K562 (cell line): ENCODE measurements around the gene IGF2BP1. TPM values are rescaled to one million over a fixed set of nuclear protein-coding genes. Genes with fewer than 3 reads are reported as not detected.

ENCODE experiments used
- E2F6 ChIP-seq, 2 experiments: IDR thresholded peaks; 2 replicates each; pipeline ENCODE4 v1.6.1; 2011; ENCODE audit warnings: borderline replicate concordance in 1 of 2, control low read depth in 1 of 2, low read depth in 1 of 2, low read length in 1 of 2, mild to moderate bottlenecking in 1 of 2, mixed read lengths in 1 of 2, moderate library complexity in 1 of 2; ENCODE audit not compliant: insufficient read depth in 1 of 2, insufficient read length in 1 of 2, poor library complexity in 1 of 2, severe bottlenecking in 1 of 2; ENCODE audit errors: extremely low read depth in 1 of 2
- GTF2A2 ChIP-seq: IDR thresholded peaks from 2 replicates; pipeline ENCODE4 v1.6.1; 2016; ENCODE audit warnings: mild to moderate bottlenecking, missing genetic modification characterization, missing compliant biosample characterization
- HOXB6 ChIP-seq: fragments of 250-450 bp; sonication (Bioruptor Pico); IDR thresholded peaks from 2 replicates; pipeline ENCODE4 v1.5.1; 2022; ENCODE audit warnings: mild to moderate bottlenecking, borderline replicate concordance
- JUN ChIP-seq, 2 experiments: sonication (generic) in 1 of 2; formaldehyde crosslinking in 1 of 2; IDR thresholded peaks; 2 replicates each; pipeline versions ENCODE4 v1.6.1 to v1.8.0; 2012 to 2022; ENCODE audit warnings: borderline replicate concordance in 2 of 2, mild to moderate bottlenecking in 2 of 2, improper control_type of control experiment in 1 of 2, low read depth in 1 of 2, low read length in 1 of 2, missing genetic modification reagents in 1 of 2
- MAZ ChIP-seq, 2 experiments: fragments of 450-650 bp in 1 of 2; sonication (generic) in 1 of 2; formaldehyde crosslinking; IDR thresholded peaks in 1 of 2; conservative IDR thresholded peaks in 1 of 2; 2 replicates each; pipeline versions ENCODE4 v1.4.0 to v1.5.0; 2020; ENCODE audit warnings: mild to moderate bottlenecking in 1 of 2, missing genetic modification reagents in 1 of 2
- MCM7 ChIP-seq, 2 experiments: fragments of 450-650 bp; IDR thresholded peaks; 2 replicates each; pipeline ENCODE4 v1.6.1; 2016 to 2018
- NCOR1 ChIP-seq: fragments of 450-650 bp; IDR thresholded peaks from 2 replicates; pipeline ENCODE4 v1.6.1; 2016; ENCODE audit warnings: mild to moderate bottlenecking, moderate library complexity
- RAD21 ChIP-seq, 2 experiments: fragments of 250-450 bp in 1 of 2; fragments of 450-650 bp in 1 of 2; sonication (Bioruptor Pico) in 1 of 2; formaldehyde crosslinking in 1 of 2; IDR thresholded peaks in 1 of 2; conservative IDR thresholded peaks in 1 of 2; 2 replicates each; pipeline versions ENCODE4 v1.4.0 to v1.8.0; 2020 to 2022; ENCODE audit warnings: mild to moderate bottlenecking in 2 of 2, moderate library complexity in 1 of 2
- RBM15 ChIP-seq: fragments of 200-400 bp; formaldehyde crosslinking; IDR thresholded peaks from 2 replicates; pipeline ENCODE4 v1.6.1; 2018; ENCODE audit warnings: mild to moderate bottlenecking, low read length, moderate library complexity; ENCODE audit not compliant: insufficient read depth
- STAT5A ChIP-seq: IDR thresholded peaks from 2 replicates; pipeline ENCODE4 v1.6.1; 2012; ENCODE audit warnings: low read length, inconsistent platforms, borderline replicate concordance
- TAF1 ChIP-seq: IDR thresholded peaks from 2 replicates; pipeline ENCODE4 v1.6.1; 2011; ENCODE audit warnings: mild to moderate bottlenecking, low read length, moderate library complexity; ENCODE audit not compliant: insufficient read depth, control insufficient read depth, severe bottlenecking; ENCODE audit errors: extremely low read depth
- USF1 ChIP-seq: sonication (generic); formaldehyde crosslinking; IDR thresholded peaks from 2 replicates; pipeline ENCODE4 v1.9.0; 2022; ENCODE audit warnings: mild to moderate bottlenecking, missing genetic modification reagents
- ZKSCAN3 ChIP-seq: fragments of 250-450 bp; sonication (Bioruptor Pico); IDR thresholded peaks from 2 replicates; pipeline ENCODE4 v1.4.0; 2020
- ZNF644 ChIP-seq: fragments of 200-800 bp; sonication (Bioruptor generic); IDR thresholded peaks from 2 replicates; pipeline ENCODE4 v1.6.1; 2016; ENCODE audit warnings: low read depth, missing genetic modification characterization, missing compliant biosample characterization
- polyA plus RNA-seq, 8 experiments: library from polyadenylated mRNA; depleted of rRNA in 4 of 8; stranded (reverse) in 5 of 8; unstranded in 3 of 8; fragments of >200 nt; fragmentation: Nextera tagmentation in 2 of 8; fragmentation: Illumina TruSeq in 1 of 8; extraction: Ambion mirVana in 2 of 8; extraction: Trizol in 1 of 8; gene quantifications; 2 replicates each; pipeline versions ENCODE4 v1.2.1 to v1.2.3, GENCODE V29; 2011 to 2014; ENCODE audit warnings: inconsistent platforms in 1 of 8, missing spikeins in 1 of 8
- total RNA-seq, 7 experiments: library from RNA; depleted of rRNA in 6 of 7; stranded (reverse); fragments of >200 nt in 6 of 7; fragmentation: Illumina TruSeq in 2 of 7; extraction: Trizol in 2 of 7; gene quantifications; 2 replicates each; pipeline versions ENCODE4 v1.2.1 to v1.2.3, GENCODE V29; 2011 to 2021; ENCODE audit warnings: low replicate concordance in 1 of 7
- TF ChIP-seq, protein P1 (sequence below): sonication (generic); formaldehyde crosslinking; IDR thresholded peaks from 2 replicates; pipeline ENCODE4 v1.8.0; 2022; ENCODE audit warnings: mild to moderate bottlenecking, missing genetic modification reagents, borderline replicate concordance
- TF ChIP-seq, protein P2 (sequence below): fragments of 150-350 bp; IDR thresholded peaks from 2 replicates; pipeline ENCODE4 v1.6.1; 2014; ENCODE audit warnings: low read depth, mild to moderate bottlenecking, low read length, borderline replicate concordance

IGF2BP1 gene
- total and polyA plus RNA-seq, 9 of the 15 experiments (the other 6 are each of a cell fraction or from before 2014, with no cell fraction given): 13.0 to 318 (median 53.6) TPM

- no peak for TF ChIP-seq E2F6 (IDR thresholded peaks at IDR 0.05; ENCODE audit: borderline replicate concordance in 1 of 2, extremely low read depth in 1 of 2, insufficient read depth in 1 of 2, insufficient read length in 1 of 2, low read depth in 1 of 2, low read length in 1 of 2, poor library complexity in 1 of 2, severe bottlenecking in 1 of 2)
- TF ChIP-seq HOXB6 (CRISPR knock-in tag): no peak
- no peak for TF ChIP-seq JUN (IDR thresholded peaks at IDR 0.05; ENCODE audit: borderline replicate concordance, low read depth, low read length)
- TF ChIP-seq JUN (CRISPR knock-in tag; IDR thresholded peaks at IDR 0.05; ENCODE audit: borderline replicate concordance): no peak
- TF ChIP-seq TAF1: no peak
- no peak for TF ChIP-seq USF1
- no peak for TF ChIP-seq NCOR1
- peak; percentile 96 for TF ChIP-seq ZNF644 (tag)
- TF ChIP-seq MCM7 (IDR thresholded peaks at IDR 0.05): no peak
- TF ChIP-seq, protein P1, sequence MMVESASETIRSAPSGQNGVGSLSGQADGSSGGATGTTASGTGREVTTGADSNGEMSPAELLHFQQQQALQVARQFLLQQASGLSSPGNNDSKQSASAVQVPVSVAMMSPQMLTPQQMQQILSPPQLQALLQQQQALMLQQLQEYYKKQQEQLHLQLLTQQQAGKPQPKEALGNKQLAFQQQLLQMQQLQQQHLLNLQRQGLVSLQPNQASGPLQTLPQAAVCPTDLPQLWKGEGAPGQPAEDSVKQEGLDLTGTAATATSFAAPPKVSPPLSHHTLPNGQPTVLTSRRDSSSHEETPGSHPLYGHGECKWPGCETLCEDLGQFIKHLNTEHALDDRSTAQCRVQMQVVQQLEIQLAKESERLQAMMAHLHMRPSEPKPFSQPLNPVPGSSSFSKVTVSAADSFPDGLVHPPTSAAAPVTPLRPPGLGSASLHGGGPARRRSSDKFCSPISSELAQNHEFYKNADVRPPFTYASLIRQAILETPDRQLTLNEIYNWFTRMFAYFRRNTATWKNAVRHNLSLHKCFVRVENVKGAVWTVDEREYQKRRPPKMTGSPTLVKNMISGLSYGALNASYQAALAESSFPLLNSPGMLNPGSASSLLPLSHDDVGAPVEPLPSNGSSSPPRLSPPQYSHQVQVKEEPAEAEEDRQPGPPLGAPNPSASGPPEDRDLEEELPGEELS: no peak
- no peak for TF ChIP-seq ZKSCAN3 (CRISPR knock-in tag)
- TF ChIP-seq MAZ (CRISPR knock-in tag; conservative IDR thresholded peaks at IDR 0.05 in 1 of 2, IDR thresholded peaks at IDR 0.05 in 1 of 2): peak in 1 of 2 experiments; percentile 88; a peak in 2 of 4 replicates
- TF ChIP-seq RBM15: no peak
- no peak for TF ChIP-seq RAD21 (CRISPR knock-in tag; conservative IDR thresholded peaks at IDR 0.05 in 1 of 2, IDR thresholded peaks at IDR 0.05 in 1 of 2)
- TF ChIP-seq STAT5A: peak; percentile 29; the same call in 1 of the 2 replicates
- TF ChIP-seq, protein P2, sequence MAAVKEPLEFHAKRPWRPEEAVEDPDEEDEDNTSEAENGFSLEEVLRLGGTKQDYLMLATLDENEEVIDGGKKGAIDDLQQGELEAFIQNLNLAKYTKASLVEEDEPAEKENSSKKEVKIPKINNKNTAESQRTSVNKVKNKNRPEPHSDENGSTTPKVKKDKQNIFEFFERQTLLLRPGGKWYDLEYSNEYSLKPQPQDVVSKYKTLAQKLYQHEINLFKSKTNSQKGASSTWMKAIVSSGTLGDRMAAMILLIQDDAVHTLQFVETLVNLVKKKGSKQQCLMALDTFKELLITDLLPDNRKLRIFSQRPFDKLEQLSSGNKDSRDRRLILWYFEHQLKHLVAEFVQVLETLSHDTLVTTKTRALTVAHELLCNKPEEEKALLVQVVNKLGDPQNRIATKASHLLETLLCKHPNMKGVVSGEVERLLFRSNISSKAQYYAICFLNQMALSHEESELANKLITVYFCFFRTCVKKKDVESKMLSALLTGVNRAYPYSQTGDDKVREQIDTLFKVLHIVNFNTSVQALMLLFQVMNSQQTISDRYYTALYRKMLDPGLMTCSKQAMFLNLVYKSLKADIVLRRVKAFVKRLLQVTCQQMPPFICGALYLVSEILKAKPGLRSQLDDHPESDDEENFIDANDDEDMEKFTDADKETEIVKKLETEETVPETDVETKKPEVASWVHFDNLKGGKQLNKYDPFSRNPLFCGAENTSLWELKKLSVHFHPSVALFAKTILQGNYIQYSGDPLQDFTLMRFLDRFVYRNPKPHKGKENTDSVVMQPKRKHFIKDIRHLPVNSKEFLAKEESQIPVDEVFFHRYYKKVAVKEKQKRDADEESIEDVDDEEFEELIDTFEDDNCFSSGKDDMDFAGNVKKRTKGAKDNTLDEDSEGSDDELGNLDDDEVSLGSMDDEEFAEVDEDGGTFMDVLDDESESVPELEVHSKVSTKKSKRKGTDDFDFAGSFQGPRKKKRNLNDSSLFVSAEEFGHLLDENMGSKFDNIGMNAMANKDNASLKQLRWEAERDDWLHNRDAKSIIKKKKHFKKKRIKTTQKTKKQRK: no peak
- TF ChIP-seq GTF2A2 (tag): peak; percentile 89
Observed at GRCh38 chr17:49076573-49077384, 79.6 kb downstream of the IGF2BP1 start (continued).
